Measurements from ENCODE around the gene TFF2. TPM values are rescaled to one million over a fixed set of nuclear protein-coding genes. Genes with fewer than 3 reads are reported as not detected.
A peak's percentile ranks its signal among the peaks of the same experiment; 100 is the strongest.

The TFF2 gene
- total RNA-seq, 4 donors from 2014 or later: not detected

DNA sequence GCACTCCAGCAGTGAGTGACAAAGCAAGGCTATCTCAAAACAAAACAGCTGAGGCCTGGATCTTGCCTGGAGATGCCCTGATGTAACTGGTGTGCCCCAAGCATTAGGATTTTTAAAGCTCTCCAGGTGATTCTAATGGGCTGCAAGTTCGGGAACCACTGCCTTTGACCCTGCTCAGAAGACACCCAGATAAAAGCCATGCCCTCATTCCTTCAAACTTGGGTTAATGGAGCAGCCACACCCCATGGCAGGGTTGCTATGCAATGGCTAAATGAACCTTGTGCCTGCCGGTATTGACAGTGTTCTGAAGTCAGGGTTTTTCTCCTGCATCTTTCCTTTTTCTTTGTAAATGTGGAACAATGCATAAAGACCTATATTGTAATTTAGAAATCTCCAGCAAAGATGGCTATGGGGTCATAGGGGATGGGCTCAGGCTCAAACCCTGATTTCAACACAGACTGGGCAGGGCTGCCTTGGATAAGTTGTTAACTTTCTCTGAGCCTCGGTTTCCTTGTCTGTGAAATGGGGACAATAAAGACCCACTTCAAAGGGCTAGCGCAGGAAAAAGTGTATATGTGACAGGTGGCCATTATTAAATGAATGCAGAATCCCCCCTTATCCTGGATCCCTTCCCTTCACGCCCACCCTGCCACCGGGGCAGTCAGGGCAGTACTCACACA lies 36.0 kb downstream of the TFF2 start:
- TF ChIP-seq EP300 (IDR thresholded peaks at IDR 0.05) (no peak), CTCF (IDR thresholded peaks at IDR 0.05) (no peak), POLR2A (IDR thresholded peaks at IDR 0.05) (no peak)
- DNase-seq (ENCODE audit: low spot score in 2 of 2): no peak
- Histone ChIP-seq H3K9me3 (no peaks in the 10 kb centered on the region), H3K27ac (peak overlapping the region in 2 of 4 donors; percentile 7 to 40), H3K36me3 (no peaks in the 10 kb centered on the region), H3K4me1 (peaks cover 0 to 22% (median 3%) of the 10 kb centered on the region in 4 donors), H3K27me3 (no peaks in the 10 kb centered on the region), H3K4me3 (peak overlapping the region in 1 of 4 donors; percentile 5)
- 61 to 80% methylated on average over 6 of the region's 6 CpGs for WGBS, 2 donors

GRCh38 chr21:42313501-42313969 lies 37.3 kb downstream of the TFF2 start:
- no peaks in the 10 kb centered on the region for H3K9me3 ChIP-seq
- TF ChIP-seq EP300 (IDR thresholded peaks at IDR 0.05): no peak
- TF ChIP-seq POLR2A (IDR thresholded peaks at IDR 0.05): no peak
- TF ChIP-seq CTCF (IDR thresholded peaks at IDR 0.05): no peak
- H3K27me3 ChIP-seq: peaks cover 0 to 5% of the 10 kb centered on the region in 2 donors
- H3K4me1 ChIP-seq: peaks cover 0 to 26% (median 3%) of the 10 kb centered on the region in 4 donors
- DNase-seq (ENCODE audit: low spot score in 2 of 2): no peak
- WGBS, 2 donors: 61 to 63% methylated on average over 11 to 12 of the region's 13 CpGs
- H3K27ac ChIP-seq: peak overlapping the region in 1 of 4 donors; percentile 50
- H3K4me3 ChIP-seq: no peak overlapping the region
- no peaks in the 10 kb centered on the region for H3K36me3 ChIP-seq

- H3K27me3 ChIP-seq: peaks cover 0 to 13% of the 10 kb centered on the region in 2 donors
- DNase-seq (ENCODE audit: low spot score in 2 of 2): no peak
- H3K27ac ChIP-seq: no peak overlapping the region
- no peaks in the 10 kb centered on the region for H3K36me3 ChIP-seq
- peaks cover 0 to 26% (median 3%) of the 10 kb centered on the region in 4 donors for H3K4me1 ChIP-seq
- 86 to 88% methylated on average over 11 to 16 of the region's 16 CpGs for WGBS, 2 donors
- H3K4me3 ChIP-seq: no peak overlapping the region
- TF ChIP-seq CTCF (IDR thresholded peaks at IDR 0.05) (no peak), POLR2A (IDR thresholded peaks at IDR 0.05) (no peak), EP300 (IDR thresholded peaks at IDR 0.05) (no peak)
- H3K9me3 ChIP-seq: no peaks in the 10 kb centered on the region
These were observed 38.1 kb downstream of the TFF2 start for GRCh38 chr21:42312626-42313104.

DNA sequence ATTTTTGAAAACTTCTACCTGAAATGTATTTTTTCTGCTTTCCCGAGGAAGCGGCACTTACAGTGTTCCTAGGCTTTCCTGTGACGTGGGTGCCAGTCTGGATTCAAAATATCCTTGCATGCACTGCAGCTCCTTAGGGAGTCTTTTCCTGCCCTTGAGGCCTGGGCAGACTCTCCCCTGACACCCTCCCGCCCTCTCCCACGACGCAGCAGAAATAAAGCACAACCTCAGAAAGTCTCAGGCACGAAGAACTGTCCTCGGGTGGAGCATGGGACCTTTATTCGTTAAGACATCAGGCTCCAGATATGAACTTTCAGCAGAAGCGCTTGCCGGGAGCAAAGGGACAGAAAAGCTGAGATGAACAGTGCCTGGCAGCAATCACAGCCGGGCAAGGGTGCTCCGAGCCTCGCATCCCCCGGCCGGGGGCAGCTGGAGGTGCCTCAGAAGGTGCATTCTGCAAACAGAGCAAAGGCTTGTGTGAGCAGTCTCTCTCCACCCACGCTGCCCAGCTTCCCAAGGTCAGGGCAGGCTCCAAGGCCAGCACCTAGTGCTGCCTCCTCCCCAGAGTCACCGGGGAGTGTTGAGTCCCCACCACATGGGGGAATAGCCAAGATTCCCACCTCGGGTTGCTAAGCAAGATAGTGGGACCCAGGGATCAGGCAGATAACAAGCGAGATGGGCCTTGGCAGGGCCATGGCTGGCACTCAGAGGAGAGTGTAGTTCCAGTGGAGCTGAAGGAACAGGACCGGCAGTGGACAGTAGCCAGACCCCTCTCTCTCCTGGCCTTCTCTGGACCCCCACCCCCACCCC lies 38.8 kb downstream of the TFF2 start:
- DNase-seq (ENCODE audit: low spot score in 2 of 2): no peak
- Histone ChIP-seq H3K27me3 (peaks cover 0 to 19% of the 10 kb centered on the region in 2 donors), H3K9me3 (no peaks in the 10 kb centered on the region), H3K27ac (no peak overlapping the region), H3K4me1 (peaks cover 0 to 26% (median 3%) of the 10 kb centered on the region in 4 donors), H3K4me3 (no peak overlapping the region), H3K36me3 (no peaks in the 10 kb centered on the region)
- TF ChIP-seq POLR2A (IDR thresholded peaks at IDR 0.05): no peak
- TF ChIP-seq EP300 (IDR thresholded peaks at IDR 0.05): no peak
- 70 to 76% methylated on average over 20 of the region's 21 CpGs for WGBS, 2 donors

- H3K36me3 ChIP-seq: no peaks in the 10 kb centered on the region
- H3K27ac ChIP-seq: no peak overlapping the region
- TF ChIP-seq POLR2A (IDR thresholded peaks at IDR 0.05) (no peak), EP300 (IDR thresholded peaks at IDR 0.05) (no peak), CTCF (IDR thresholded peaks at IDR 0.05) (no peak)
- H3K27me3 ChIP-seq: peaks cover 0 to 26% of the 10 kb centered on the region in 2 donors
- H3K4me1 ChIP-seq: peaks cover 0 to 26% (median 3%) of the 10 kb centered on the region in 4 donors
- no peak for DNase-seq (ENCODE audit: low spot score in 2 of 2)
- 85 to 92% methylated on average over 13 of the region's 14 CpGs for WGBS, 2 donors
- no peak overlapping the region for H3K4me3 ChIP-seq
- H3K9me3 ChIP-seq: no peaks in the 10 kb centered on the region
These were observed 39.6 kb downstream of the TFF2 start for GRCh38 chr21:42311160-42311559.
